HUES64 (cell line): ENCODE results near the gene NPL.
A peak's percentile ranks its signal among the peaks of the same experiment; 100 is the strongest.

Source experiments
- H3K27ac ChIP-seq: 2 replicates; pipeline ENCODE4 v1.7.0; 2013; ENCODE audit warnings: low read depth, low read length, inconsistent platforms
- H3K27me3 ChIP-seq: 2 replicates; pipeline ENCODE4 v1.6.1; 2013; ENCODE audit warnings: mild to moderate bottlenecking, low read length; ENCODE audit not compliant: insufficient read depth
- H3K36me3 ChIP-seq: 2 replicates; pipeline ENCODE4 v1.6.1; 2013; ENCODE audit warnings: mild to moderate bottlenecking, low read length; ENCODE audit not compliant: insufficient read depth
- H3K4me1 ChIP-seq: 2 replicates; pipeline ENCODE4 v1.6.1; 2013; ENCODE audit warnings: mild to moderate bottlenecking, low read length, moderate library complexity; ENCODE audit not compliant: insufficient read depth
- H3K4me3 ChIP-seq: 2 replicates; pipeline ENCODE4 v1.5.1; 2013; ENCODE audit warnings: mild to moderate bottlenecking, low read length, moderate library complexity
- H3K9ac ChIP-seq: 2 replicates; pipeline ENCODE4 v1.6.1; 2013; ENCODE audit warnings: mild to moderate bottlenecking, low read depth, low read length
- H3K9me3 ChIP-seq: 2 replicates; pipeline ENCODE4 v1.6.1; 2013; ENCODE audit warnings: low read depth, low read length; ENCODE audit not compliant: insufficient read depth
- WGBS: fragments of 150-250, 120-280 bp; methylation state at CpG from one replicate; pipeline ENCODE4 v1.1.7; 2013; ENCODE audit warnings: missing lambda C conversion rate; 5-methylcytosine and 5-hydroxymethylcytosine counted together

NPL gene

DNA sequence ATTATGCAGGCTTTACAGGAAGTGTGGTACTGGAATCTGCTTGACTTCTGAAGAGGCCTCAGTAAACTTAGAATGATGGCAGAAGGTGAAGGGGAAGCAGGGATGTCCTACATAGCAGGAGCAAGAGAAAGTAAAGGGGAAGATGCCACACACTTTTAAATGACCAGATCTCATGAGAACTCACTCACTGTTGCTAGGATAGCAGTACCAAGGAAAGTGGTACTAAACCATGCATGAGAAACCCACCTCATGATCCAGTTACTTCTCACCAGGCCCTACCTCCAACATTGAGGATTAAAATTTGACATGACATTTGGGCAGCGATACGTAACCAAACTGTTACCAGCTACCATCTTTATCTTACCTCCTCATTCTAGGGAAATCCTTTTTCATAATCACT is 59.2 kb downstream of the NPL start:
- WGBS: 98% methylated on average over 2 of the region's 2 CpGs
- no peak overlapping the region for H3K9ac ChIP-seq
- peaks cover 100% of the 10 kb centered on the region for H3K36me3 ChIP-seq
- H3K4me1 ChIP-seq: peaks cover 11% of the 10 kb centered on the region
- no peak overlapping the region for H3K27ac ChIP-seq
- no peak overlapping the region for H3K4me3 ChIP-seq
- no peaks in the 10 kb centered on the region for H3K9me3 ChIP-seq
- no peaks in the 10 kb centered on the region for H3K27me3 ChIP-seq

DNA sequence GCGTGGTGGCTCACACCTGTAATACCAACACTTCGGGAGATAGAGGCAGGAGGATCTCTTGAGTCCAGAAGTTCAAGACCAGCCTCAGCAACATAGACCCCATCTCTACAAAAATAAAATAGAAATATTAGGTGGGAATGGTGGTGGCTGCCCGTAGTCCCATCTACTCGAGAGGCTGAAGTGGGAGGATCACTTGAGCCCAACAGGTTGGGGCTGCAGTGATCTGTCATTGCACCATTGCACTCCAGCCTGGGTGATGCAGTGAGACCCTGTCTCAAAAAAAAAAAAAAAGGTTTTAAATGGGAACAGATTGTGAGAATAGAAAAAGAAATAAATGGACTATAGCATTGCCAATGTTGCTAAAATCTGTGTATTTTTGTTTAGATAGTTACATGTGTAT is 60.7 kb downstream of the NPL start:
- Histone ChIP-seq H3K9ac (no peak overlapping the region), H3K36me3 (peaks cover 100% of the 10 kb centered on the region), H3K27ac (no peak overlapping the region), H3K4me3 (no peak overlapping the region), H3K9me3 (no peaks in the 10 kb centered on the region), H3K27me3 (no peaks in the 10 kb centered on the region), H3K4me1 (peaks cover 6% of the 10 kb centered on the region)
- WGBS: 88% methylated on average over 4 of the region's 4 CpGs

DNA sequence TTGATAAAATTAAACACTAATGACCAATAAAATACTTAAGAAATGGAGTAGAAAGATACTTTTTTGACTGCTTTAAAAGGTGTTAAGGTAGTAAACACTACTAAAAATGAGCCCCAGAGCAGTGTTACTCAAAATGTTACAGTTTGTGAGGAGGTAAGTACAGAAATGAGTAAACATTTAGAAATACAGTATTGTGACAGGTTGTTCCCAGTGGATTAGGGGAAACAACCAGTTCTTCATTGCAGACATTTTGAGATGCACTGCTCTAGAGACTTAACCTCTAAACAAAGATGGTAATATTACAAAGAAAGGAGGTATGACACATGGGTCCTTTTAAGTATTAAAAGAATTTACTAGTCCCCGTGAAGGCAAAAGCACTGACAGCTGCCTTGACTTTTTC is 62.3 kb downstream of the NPL start:
- Histone ChIP-seq H3K27me3 (no peaks in the 10 kb centered on the region), H3K4me1 (no peaks in the 10 kb centered on the region), H3K36me3 (peaks cover 100% of the 10 kb centered on the region), H3K9ac (no peak overlapping the region), H3K9me3 (no peaks in the 10 kb centered on the region), H3K27ac (no peak overlapping the region), H3K4me3 (no peak overlapping the region)
- WGBS: 96% methylated on average over 1 of the region's 1 CpG

DNA sequence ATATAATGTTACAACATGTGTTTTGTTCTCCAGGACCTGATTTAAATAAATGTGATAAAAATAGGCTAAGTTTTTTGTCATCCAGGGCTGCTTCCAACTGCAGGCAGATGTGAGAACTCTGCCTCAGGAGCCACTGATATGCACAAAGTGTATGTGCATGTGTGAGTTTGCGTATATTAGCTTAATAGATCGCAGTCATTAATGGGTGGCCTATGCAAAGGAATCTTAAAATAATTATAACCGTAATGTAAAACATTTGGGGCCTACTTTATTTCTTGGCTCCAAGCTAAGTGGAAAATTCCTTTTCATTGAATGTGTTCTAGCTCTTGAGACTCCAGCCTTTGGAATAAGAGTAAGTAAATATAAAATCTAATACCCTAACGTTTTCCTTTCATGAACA is 66.3 kb downstream of the NPL start:
- Histone ChIP-seq H3K9me3 (no peaks in the 10 kb centered on the region), H3K4me1 (no peaks in the 10 kb centered on the region), H3K36me3 (peaks cover 100% of the 10 kb centered on the region), H3K27ac (no peak overlapping the region), H3K27me3 (no peaks in the 10 kb centered on the region), H3K9ac (no peak overlapping the region), H3K4me3 (no peak overlapping the region)
- WGBS: 98% methylated on average over 3 of the region's 4 CpGs

DNA sequence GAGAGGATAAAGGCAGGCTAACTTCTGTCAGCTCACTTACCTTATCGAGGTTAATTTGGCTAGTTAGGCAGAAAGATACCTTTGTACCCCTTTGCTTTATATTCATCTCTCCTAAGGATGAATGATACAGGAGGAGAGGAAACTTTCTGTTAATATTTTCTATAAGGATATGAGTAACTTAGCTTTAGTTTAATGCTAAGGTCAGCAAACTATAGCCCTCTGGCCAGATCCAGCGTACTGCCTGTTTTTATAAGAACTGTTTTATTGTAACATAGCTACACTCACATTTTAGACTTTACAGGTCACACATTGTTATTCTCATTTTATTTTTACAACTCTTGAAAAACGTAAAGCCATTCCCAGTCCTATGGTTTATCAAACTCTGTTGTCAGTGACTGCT is 67.6 kb downstream of the NPL start:
- H3K27me3 ChIP-seq: no peaks in the 10 kb centered on the region
- no peak overlapping the region for H3K9ac ChIP-seq
- peaks cover 100% of the 10 kb centered on the region for H3K36me3 ChIP-seq
- H3K4me1 ChIP-seq: no peaks in the 10 kb centered on the region
- H3K4me3 ChIP-seq: no peak overlapping the region
- no peak overlapping the region for H3K27ac ChIP-seq
- 94% methylated on average over 2 of the region's 3 CpGs for WGBS
- H3K9me3 ChIP-seq: no peaks in the 10 kb centered on the region

DNA sequence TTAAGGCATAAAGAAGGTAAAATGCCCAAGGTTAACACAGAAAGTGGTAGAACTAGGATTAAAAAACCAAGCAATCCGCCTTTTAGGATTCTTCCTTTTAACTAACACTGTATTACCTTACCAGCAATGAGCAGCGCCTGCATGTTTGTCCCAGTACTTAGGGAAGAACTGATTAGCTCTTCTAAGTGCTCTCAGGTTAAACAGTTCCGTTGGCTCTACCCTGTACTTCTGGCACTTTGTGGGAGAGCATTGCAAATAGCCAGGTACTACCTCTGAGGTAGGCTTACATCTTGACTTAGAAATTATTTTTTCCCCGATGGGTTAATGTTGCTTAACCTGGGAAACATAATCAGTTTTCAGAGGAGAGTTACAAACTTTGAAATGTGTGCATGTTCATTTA is 71.1 kb downstream of the NPL start:
- Histone ChIP-seq H3K9me3 (no peaks in the 10 kb centered on the region), H3K4me1 (no peaks in the 10 kb centered on the region), H3K27me3 (no peaks in the 10 kb centered on the region), H3K27ac (no peak overlapping the region), H3K9ac (no peak overlapping the region), H3K36me3 (peaks cover 100% of the 10 kb centered on the region), H3K4me3 (no peak overlapping the region)
- WGBS: 96% methylated on average over 4 of the region's 4 CpGs

DNA sequence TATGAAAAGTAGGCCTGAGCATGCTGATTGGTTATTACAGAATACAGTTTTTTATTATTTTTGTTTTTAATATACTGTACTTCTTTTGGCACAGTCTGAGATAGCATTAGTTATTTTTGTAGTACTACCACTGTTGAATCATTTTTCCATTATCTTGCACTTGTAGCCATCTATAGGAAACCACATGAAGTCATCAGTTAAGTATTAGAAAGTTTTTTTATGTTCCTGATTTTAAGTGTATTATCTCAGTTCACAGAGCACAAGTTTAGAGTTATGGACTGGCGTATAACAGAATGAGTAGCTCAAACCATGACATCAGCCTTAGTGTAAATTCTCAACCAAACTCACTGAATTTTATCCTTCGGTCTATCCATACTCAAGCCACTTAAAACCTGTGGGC is 72.4 kb downstream of the NPL start:
- peaks cover 100% of the 10 kb centered on the region for H3K36me3 ChIP-seq
- H3K27ac ChIP-seq: no peak overlapping the region
- WGBS: 100% methylated on average over 2 of the region's 2 CpGs
- no peaks in the 10 kb centered on the region for H3K4me1 ChIP-seq
- no peaks in the 10 kb centered on the region for H3K9me3 ChIP-seq
- no peak overlapping the region for H3K4me3 ChIP-seq
- no peak overlapping the region for H3K9ac ChIP-seq
- no peaks in the 10 kb centered on the region for H3K27me3 ChIP-seq

DNA sequence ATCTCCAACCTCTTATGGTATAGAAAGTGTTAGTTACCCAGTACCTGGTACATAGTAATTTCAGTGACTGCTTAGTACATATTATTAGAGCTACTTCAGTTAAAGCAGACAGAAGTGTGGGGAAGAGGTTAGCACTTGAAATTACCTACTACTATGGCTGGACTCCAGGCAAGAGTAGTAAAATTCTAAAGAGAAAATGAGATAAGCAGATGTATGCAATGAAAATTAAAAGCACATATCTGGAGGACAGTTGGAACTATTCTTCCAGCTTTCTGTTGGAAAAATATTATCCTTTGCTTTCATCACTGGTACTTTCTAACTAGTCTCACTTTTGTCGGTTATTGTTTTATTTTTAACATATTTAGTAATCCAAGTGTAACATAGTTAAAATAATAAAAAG is 73.3 kb downstream of the NPL start:
- no CpG with 5 or more reads among the region's 1 CpG for WGBS
- H3K4me1 ChIP-seq: no peaks in the 10 kb centered on the region
- no peak overlapping the region for H3K27ac ChIP-seq
- H3K9ac ChIP-seq: no peak overlapping the region
- no peaks in the 10 kb centered on the region for H3K9me3 ChIP-seq
- peaks cover 100% of the 10 kb centered on the region for H3K36me3 ChIP-seq
- H3K4me3 ChIP-seq: no peak overlapping the region
- no peaks in the 10 kb centered on the region for H3K27me3 ChIP-seq

DNA sequence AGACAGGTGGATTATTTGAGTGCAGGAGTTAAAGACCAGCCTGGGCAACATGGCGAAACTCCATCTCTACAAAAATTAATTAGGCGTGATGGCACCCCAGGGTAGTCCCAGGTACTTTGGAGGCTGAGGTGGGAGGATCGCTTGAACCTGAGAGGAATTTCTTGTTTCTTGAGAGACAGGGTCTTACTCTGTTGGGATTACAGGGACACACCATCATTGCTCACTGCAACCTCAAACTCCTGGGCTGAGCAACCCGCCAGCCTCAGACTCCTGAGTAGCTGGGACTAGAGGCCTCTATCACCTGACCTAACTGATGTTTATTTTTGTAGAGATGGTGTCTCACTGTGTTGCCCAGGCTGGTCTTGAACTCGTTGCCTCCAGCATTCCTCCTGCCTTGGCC is 74.4 kb downstream of the NPL start:
- Histone ChIP-seq H3K27me3 (no peaks in the 10 kb centered on the region), H3K27ac (no peak overlapping the region), H3K36me3 (peaks cover 100% of the 10 kb centered on the region), H3K9ac (no peak overlapping the region), H3K4me1 (no peaks in the 10 kb centered on the region), H3K9me3 (no peaks in the 10 kb centered on the region), H3K4me3 (no peak overlapping the region)
- 97% methylated on average over 5 of the region's 5 CpGs for WGBS

DNA sequence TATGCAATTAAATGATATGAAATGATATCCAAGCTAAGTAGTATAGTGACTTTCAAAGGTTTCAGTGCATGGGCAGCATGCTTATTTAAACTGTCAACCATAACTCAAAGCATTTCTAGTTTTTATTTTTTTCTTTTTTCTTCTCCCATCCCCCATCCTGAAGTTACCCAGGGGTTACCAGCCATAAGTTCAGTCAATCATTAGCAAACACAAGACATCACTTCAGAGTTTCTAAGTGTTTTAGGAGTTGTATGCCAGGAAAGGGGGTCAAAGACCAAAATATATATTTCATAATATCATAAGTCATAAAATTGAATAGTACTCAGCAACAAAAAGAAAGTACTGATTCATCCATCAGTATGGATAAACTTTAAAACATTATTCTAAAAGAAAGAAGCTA is 78.3 kb downstream of the NPL start:
- no peaks in the 10 kb centered on the region for H3K9me3 ChIP-seq
- H3K27ac ChIP-seq: no peak overlapping the region
- peaks cover 100% of the 10 kb centered on the region for H3K36me3 ChIP-seq
- H3K4me3 ChIP-seq: no peak overlapping the region
- no peak overlapping the region for H3K9ac ChIP-seq
- H3K4me1 ChIP-seq: no peaks in the 10 kb centered on the region
- no peaks in the 10 kb centered on the region for H3K27me3 ChIP-seq

DNA sequence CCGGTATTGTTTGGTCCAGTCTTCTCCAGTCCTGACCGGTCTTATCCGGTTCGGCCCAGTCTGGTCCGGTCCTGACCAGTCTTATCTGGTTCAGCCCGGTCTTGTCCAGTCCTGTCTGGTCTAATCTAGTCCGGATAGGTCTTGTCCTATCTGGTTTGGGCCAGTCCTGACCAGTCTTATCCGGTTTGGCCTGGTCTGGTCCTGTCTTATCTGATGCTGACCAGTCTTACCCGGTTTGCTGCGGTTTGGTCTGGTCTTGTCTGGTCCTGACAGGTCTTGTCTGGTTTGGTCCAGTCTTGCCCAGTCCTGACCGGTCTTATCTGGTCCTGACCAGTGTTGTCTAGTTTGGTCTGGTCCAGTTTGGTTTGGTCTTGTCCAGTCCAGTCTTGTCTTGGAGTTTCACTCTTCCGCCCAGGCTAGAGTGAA is 79.7 kb downstream of the NPL start:
- Histone ChIP-seq H3K9me3 (no peaks in the 10 kb centered on the region), H3K4me3 (no peak overlapping the region), H3K27me3 (no peaks in the 10 kb centered on the region), H3K27ac (peak overlapping the region; percentile 62; the same call in 1 of the 2 replicates), H3K36me3 (peaks cover 100% of the 10 kb centered on the region), H3K9ac (no peak overlapping the region), H3K4me1 (no peaks in the 10 kb centered on the region)
- 97% methylated on average over 12 of the region's 12 CpGs for WGBS

DNA sequence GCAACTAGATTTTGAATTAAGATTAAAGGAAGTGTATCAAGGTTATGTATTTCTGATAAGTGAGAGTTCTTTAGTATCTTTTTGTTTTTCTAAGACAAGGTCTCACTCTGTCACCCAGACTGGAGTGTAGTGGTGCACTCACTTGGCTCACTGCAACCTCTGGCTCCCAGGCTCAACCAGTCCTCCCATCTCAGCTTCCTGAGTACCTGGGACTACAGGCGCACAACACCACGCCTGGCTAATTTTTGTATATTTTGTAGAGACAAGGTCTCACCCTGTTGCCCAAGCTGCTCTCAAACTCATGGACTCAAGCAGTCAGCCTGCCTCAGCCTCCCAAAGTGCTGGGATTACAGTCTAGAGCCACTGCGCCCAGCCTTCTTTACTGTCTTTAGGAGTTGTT is 83.3 kb downstream of the NPL start:
- H3K27me3 ChIP-seq: no peaks in the 10 kb centered on the region
- H3K4me1 ChIP-seq: no peaks in the 10 kb centered on the region
- H3K36me3 ChIP-seq: peaks cover 100% of the 10 kb centered on the region
- no peaks in the 10 kb centered on the region for H3K9me3 ChIP-seq
- no peak overlapping the region for H3K4me3 ChIP-seq
- no peak overlapping the region for H3K9ac ChIP-seq
- 94% methylated on average over 3 of the region's 3 CpGs for WGBS
- no peak overlapping the region for H3K27ac ChIP-seq
